Glutamatergic neuron (in vitro differentiated cells): ENCODE measurements around the gene BLTP3B. TPM values are rescaled to one million over a fixed set of nuclear protein-coding genes. Genes with fewer than 3 reads are reported as not detected.

Experiments
- DNase-seq: peaks from one replicate; pipeline ENCODE4 v3.0.0; 2022
- H3K27ac Mint-ChIP-seq: one replicate; pipeline ENCODE4 v1.8.0; 2020; ENCODE audit warnings: mild to moderate bottlenecking, mixed read lengths, inconsistent platforms; ENCODE audit not compliant: unreplicated experiment
- H3K27me3 Mint-ChIP-seq: one replicate; pipeline ENCODE4 v1.8.0; 2020; ENCODE audit warnings: mild to moderate bottlenecking, moderate library complexity, mixed read lengths, inconsistent platforms; ENCODE audit not compliant: unreplicated experiment
- H3K36me3 Mint-ChIP-seq: one replicate; pipeline ENCODE4 v1.8.0; 2020; ENCODE audit warnings: mild to moderate bottlenecking, mixed read lengths, inconsistent platforms; ENCODE audit not compliant: unreplicated experiment
- H3K4me1 Mint-ChIP-seq: one replicate; pipeline ENCODE4 v1.8.0; 2020; ENCODE audit warnings: mild to moderate bottlenecking, low read depth, mixed read lengths, inconsistent platforms; ENCODE audit not compliant: unreplicated experiment
- H3K4me3 Mint-ChIP-seq: one replicate; pipeline ENCODE4 v1.8.0; 2020; ENCODE audit warnings: mild to moderate bottlenecking, mixed read lengths, inconsistent platforms; ENCODE audit not compliant: unreplicated experiment
- H3K9me3 Mint-ChIP-seq: one replicate; pipeline ENCODE4 v1.8.0; 2020; ENCODE audit warnings: mild to moderate bottlenecking, moderate library complexity, mixed read lengths, inconsistent platforms; ENCODE audit not compliant: unreplicated experiment
- CTCF ChIP-seq: fragments of 200-600 bp; sonication (generic); IDR thresholded peaks from one replicate; pipeline ENCODE4 v1.5.0; 2021; ENCODE audit not compliant: partially characterized antibody, unreplicated experiment
- total RNA-seq: library from RNA; stranded (reverse); fragmentation: NEBNext Ultra II Directional; extraction: Animal tissue kit (Norgen Biotek cat#: 25700); gene quantifications from one replicate; pipeline ENCODE4 v1.2.1, GENCODE V29; 2021; ENCODE audit not compliant: unreplicated experiment

The BLTP3B gene
- total RNA-seq, 1 donor from 2014 or later: 25.7 TPM

DNA sequence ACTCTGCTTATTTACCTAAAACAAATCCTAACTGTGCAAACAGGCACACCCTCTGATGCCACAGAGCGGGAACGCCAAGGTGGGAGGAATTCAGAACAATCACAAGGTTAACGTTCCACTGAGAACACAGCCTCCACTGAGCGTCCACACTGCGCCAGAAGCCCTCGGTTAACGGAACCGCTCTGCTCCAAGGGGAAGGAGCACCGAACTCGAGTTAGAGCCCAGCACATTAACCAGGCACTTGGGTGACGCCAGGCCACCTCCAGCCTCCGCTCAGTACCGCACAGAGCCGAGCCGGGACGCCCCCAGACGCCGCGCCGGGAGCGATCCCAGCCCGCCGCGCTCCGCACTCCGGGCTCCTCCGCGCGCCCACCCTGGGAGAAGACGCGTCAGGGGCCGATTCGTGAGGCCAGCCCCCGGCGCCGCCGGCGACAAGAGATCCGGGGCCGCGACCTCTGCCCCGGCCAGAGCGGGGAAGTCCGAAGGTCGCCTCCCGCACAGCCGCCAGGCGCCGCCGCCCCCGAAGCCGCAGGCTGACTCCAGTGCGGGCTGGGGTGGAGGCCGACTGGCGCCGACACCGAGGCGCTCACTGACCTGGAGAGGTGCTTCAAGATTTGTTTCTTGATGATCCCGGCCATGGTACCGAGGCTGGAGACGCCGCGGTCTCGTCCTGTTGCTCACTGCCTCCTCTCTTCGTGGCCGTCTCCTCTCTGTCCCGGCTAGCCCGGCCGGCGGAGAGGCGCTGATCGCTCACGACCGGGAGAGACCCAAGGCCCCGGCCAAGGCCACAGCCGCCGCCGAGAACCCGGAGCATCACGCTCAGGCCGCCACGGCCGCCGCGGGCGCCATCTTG lies 450 bp downstream of the BLTP3B start:
- peaks cover 6% of the 10 kb centered on the region for H3K9me3 Mint-ChIP-seq
- no peaks in the 10 kb centered on the region for H3K36me3 Mint-ChIP-seq
- H3K4me3 Mint-ChIP-seq: peak overlapping the region; percentile 91
- no peak for TF ChIP-seq CTCF
- peaks cover 21% of the 10 kb centered on the region for H3K4me1 Mint-ChIP-seq
- peak overlapping the region; percentile 92 for H3K27ac Mint-ChIP-seq
- DNase-seq: peak; percentile 81
- H3K27me3 Mint-ChIP-seq: peaks cover 2% of the 10 kb centered on the region

DNA sequence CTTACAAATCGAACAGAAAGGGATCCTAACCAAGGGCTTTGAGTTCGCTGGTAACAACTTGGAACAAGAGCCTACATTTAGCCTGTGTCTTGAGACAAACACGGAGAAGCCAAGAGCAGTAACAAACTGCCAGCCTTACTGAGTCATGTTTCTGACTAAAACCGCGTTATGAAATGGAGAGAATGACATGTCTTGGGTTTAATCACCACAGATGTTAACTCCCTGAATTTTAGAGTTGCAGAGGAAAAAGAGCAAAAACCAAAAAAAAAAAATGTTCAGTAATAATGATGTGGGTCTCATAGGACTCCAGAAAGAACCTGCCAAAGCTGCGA lies 1.0 kb downstream of the BLTP3B start:
- peaks cover 24% of the 10 kb centered on the region for H3K4me1 Mint-ChIP-seq
- H3K27me3 Mint-ChIP-seq: peaks cover 2% of the 10 kb centered on the region
- no peak for TF ChIP-seq CTCF
- peak overlapping the region; percentile 91 for H3K4me3 Mint-ChIP-seq
- no peaks in the 10 kb centered on the region for H3K36me3 Mint-ChIP-seq
- DNase-seq: no peak
- H3K9me3 Mint-ChIP-seq: peaks cover 9% of the 10 kb centered on the region
- H3K27ac Mint-ChIP-seq: peak overlapping the region; percentile 92

- Mint-ChIP-seq H3K27ac (no peak overlapping the region), H3K36me3 (no peaks in the 10 kb centered on the region), H3K4me1 (peaks cover 24% of the 10 kb centered on the region), H3K27me3 (peaks cover 2% of the 10 kb centered on the region), H3K9me3 (peaks cover 9% of the 10 kb centered on the region), H3K4me3 (peak overlapping the region; percentile 20)
- TF ChIP-seq CTCF: no peak
- DNase-seq: no peak
Measured at GRCh38 chr12:100138803-100139098, 3.9 kb downstream of the BLTP3B start.

- H3K27ac Mint-ChIP-seq: no peak overlapping the region
- no peaks in the 10 kb centered on the region for H3K36me3 Mint-ChIP-seq
- peak overlapping the region; percentile 9 for H3K4me3 Mint-ChIP-seq
- TF ChIP-seq CTCF: no peak
- H3K27me3 Mint-ChIP-seq: no peaks in the 10 kb centered on the region
- peaks cover 24% of the 10 kb centered on the region for H3K4me1 Mint-ChIP-seq
- peaks cover 6% of the 10 kb centered on the region for H3K9me3 Mint-ChIP-seq
- no peak for DNase-seq
Measured at GRCh38 chr12:100138048-100138802, 4.4 kb downstream of the BLTP3B start.

DNA sequence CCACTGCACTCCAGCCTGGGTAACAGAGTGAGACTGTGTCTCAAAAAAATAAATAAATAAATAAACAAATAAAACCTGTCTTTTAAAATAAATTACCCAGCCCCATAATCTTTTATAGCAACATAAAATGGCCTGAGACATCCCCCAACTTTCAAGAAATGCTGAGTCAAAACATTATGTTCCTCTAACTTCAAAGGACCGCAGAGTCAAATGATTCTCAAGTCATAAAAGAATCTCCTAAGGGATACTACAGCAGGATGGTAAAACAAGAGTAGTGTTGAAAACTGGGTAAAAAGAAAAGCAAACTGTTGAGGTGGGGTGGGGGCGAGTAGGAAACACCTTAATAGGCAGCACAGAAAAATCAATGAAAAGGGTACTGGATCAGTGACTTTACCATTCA lies 9.5 kb downstream of the BLTP3B start:
- Mint-ChIP-seq H3K27me3 (no peaks in the 10 kb centered on the region), H3K27ac (no peak overlapping the region), H3K36me3 (no peaks in the 10 kb centered on the region), H3K4me1 (peaks cover 13% of the 10 kb centered on the region), H3K4me3 (no peak overlapping the region), H3K9me3 (peaks cover 3% of the 10 kb centered on the region)
- DNase-seq: no peak
- no peak for TF ChIP-seq CTCF
